IPS-NIHi7 (cell line): ENCODE measurements around the gene TMIGD1.

ENCODE experiments used
- DNase-seq: peaks from one replicate; pipeline ENCODE4 v3.0.0; 2012; ENCODE audit warnings: mixed read lengths; ENCODE audit errors: extremely low spot score

TMIGD1 gene, protein sequence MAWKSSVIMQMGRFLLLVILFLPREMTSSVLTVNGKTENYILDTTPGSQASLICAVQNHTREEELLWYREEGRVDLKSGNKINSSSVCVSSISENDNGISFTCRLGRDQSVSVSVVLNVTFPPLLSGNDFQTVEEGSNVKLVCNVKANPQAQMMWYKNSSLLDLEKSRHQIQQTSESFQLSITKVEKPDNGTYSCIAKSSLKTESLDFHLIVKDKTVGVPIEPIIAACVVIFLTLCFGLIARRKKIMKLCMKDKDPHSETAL

DNA sequence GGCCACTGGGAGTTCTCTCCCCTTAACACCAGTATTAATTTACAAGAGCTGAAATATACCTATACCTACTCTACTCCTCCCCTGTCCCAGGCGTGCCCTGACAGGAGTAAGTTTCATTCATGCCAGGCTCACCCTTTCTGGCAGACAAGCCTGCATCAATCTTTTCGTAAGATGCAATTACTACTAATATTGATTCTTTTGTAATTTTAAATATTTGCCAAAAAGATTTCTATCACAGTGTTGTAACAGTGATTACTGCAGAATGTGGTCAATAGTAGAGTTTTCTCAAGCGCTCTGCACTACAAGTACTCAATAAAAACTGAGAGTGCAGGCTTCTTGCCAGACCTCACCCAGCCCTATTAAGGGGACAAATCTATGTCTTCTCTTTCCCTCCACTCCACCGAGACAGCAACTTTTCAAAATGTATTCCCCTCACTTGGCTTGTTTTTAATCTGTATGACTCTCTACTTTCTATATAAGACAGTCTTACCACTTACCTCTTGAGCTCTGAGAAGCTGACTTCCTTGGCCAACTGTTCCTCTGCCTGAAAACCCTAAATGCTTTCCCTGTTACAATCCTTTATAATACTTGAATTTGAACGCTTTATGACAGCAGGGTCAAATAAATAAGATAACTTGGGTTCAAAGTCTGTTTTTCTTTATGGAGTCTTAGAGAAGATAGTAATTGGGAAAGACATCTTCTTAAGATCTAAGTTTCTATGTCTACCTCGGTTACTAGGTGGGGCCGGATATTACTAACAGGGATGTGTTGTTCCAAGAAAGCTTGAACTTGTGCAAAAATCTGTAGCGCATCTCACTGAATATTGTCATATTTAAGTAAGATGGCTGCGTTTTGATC lies at the start of gene TMIGD1:
TSS of gene TMIGD1 (minus strand) at position 555 of the 858 bp plus-strand sequence. CDS start 1,924 bp downstream, outside the sequence.
- DNase-seq, result no peak

DNA sequence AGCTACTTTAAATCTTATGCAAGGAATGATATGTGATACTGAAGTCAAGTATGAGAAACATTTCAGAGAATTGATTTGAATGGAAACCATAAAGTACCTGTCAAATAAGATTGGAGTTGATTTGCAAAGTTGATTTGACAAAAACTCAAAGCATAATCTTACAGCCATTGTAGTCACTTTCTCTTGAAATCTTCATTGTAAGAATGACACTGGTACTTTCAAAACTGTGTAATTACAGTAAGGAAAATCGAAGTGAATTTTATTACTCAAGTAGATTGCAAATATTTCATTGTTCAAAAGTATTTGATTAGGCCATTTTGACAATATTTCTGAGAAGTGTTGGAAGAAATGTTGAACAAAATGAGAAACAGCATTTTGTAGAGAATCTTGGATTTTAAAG lies 48.5 kb upstream of the TMIGD1 start:
- no peak for DNase-seq

DNA sequence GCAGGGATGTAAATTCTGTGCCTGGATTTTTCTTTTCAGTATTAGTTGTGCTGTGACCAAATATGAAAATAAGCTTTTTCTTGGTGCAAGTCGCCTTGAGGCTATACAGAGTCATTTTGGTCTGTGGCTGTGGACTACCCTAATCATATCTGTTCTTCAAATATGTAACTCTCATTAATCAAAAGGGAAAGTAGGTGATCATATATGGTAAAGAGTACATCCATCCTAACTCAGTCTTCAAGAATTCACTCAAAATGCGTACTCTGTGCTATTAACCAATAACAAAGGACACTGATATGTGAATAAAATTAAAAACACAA lies 47.4 kb upstream of the TMIGD1 start:
- no peak for DNase-seq

DNA sequence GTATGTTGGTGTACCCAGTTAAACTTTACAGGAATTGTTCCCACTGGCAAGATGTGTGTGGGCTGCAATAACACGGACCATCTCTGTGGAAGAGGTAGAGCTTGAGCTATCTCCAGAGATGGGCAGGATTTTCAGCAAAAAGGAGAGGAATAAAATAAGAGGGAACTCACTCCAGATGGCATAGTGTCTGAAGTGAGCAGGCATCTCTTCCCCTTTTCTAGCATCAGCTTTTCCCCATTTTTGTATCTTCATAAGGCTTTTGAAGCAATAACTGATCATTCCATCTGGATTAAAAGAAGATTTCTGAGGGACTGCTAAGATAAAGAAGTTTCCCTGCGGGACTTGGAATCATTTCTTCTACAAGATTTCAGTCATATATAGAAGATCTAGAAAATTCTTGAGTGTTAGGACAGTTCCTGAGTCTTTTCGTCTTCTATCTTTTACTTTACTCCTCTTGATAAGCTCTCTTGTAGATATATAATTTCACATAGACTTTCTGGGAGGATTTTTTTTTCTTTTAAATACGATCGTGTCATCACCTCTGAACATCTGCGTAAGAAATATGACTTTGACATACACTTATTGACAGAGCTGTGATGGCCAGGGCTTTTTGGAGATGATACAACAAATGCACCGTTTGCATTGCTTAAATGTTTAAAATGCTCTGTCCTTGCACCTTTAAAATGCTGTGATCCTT lies 46.9 kb upstream of the TMIGD1 start:
- DNase-seq, result no peak

DNA sequence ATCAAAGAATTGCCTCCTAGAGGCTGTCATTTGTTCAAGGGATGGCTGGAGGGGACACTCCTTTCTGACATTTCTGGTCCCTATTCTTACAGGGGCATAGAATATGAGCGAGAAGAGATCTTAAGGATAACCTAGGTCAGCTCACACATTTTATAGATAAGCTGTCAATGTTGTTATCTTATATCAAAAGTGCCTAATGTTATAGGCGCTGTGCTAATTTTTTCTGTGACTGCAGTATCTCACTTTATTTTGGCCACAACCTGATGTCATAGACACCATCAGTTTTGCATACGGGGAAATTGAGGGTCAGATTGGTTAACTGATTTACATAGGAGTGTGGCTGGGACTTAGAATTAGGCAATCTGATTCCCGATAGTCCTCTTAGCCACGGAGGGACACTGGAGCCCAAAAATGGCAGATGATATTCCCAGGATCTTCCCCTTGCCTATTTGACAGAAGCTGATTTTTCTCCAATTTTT lies 46.1 kb upstream of the TMIGD1 start:
- DNase-seq, result no peak

DNA sequence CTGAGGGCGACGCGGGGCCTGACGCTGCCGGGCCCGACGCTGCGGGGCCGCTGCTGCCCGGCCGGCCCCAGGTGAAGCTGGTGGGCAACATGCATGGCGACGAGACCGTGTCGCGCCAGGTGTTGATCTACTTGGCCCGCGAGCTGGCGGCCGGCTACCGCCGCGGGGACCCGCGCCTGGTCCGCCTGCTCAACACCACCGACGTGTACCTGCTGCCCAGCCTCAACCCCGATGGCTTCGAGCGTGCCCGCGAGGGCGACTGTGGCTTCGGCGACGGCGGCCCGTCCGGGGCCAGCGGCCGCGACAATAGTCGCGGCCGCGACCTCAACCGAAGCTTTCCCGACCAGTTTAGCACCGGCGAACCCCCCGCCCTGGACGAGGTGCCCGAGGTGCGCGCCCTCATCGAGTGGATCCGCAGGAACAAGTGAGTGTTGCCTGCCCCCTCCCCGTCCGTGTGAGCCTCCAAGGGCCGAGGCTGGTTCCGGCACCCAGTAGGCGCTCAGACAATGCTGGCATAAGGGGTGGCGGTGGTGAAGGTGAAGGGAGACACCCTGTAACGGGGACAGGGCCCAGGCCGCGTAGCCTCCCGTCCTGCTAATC lies 45.5 kb upstream of the TMIGD1 start:
- DNase-seq, result no peak

DNA sequence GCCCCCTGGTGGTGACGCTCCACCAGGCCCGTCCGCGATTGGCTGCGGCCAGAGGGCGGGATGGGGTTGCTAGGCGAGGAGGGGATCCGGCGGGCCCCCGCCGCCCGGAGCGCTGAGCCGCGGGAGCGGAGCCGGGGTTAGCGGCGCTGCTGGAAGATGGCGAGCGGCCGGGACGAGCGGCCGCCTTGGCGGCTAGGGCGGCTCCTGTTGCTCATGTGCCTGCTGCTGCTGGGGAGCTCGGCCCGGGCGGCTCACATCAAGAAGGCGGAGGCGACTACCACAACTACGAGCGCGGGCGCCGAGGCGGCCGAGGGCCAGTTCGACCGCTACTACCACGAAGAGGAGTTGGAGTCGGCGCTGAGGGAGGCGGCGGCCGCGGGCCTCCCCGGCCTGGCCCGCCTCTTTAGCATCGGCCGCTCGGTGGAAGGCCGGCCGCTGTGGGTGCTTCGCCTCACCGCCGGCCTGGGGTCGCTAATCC lies 45.0 kb upstream of the TMIGD1 start, which contains the start of gene CPD:
TSS of gene CPD (plus strand) at position 103 of the 478 bp plus-strand sequence. CDS start at position 157, 54 bp downstream.
- DNase-seq, result peak; percentile 99

DNA sequence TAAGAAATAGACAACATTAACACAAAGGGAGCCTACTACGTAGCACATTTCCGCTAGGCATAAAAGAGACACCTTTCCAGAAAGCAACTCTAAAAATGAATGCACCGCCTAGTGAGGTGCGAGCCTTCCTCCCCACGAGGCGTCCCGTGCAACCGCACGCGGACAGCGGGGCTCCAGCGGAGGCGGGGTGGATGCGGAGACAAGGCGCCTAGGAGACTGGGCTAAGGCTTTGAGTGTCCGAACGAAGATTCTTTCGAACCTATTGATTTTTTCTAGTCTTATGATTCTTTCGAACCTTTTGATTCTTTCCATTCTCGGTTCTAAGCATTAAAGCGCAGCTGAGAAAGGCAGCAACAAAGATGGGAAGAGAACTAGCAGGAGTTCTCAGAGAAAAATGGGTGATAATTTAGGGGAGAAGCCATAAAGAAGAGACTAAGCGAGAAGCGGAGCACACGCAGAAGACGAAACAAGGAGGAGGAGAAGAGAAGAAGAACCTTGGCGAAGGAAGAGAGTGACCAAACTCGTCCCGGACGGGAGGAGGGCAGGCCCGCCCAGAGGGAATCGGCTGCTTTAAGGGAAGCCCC lies 44.5 kb upstream of the TMIGD1 start:
- no peak for DNase-seq

DNA sequence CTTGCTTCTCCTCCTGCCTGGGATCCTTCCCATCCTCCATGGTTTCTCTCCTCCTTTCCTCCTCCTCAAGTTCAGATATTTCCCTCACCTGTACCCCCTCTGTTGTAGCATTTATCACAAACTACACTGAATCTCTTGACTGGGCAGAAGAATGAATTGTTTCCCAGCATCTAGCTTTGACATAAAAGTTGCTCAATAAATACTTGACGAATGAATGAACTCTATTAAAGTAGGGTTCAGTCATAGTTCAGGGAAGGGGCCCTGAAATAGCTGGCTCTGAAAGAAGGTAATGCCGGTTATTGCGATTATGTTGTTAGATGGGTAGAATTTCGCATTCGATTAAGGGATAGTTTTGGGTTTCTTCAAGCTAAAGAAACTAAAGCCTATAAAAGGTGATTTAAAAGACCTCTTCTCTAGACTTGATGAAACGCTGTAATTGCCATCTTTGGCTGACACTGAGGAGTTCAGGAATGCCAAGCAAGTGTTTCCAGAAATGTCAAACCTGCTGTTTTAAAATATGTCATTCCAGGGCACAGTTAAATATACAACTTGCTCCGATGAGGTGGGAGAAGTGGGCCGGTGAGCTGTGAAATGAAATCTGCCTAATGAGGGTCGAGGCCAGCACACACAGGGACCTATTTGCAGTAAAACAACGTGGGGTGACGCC lies 43.9 kb upstream of the TMIGD1 start:
- DNase-seq, result no peak

DNA sequence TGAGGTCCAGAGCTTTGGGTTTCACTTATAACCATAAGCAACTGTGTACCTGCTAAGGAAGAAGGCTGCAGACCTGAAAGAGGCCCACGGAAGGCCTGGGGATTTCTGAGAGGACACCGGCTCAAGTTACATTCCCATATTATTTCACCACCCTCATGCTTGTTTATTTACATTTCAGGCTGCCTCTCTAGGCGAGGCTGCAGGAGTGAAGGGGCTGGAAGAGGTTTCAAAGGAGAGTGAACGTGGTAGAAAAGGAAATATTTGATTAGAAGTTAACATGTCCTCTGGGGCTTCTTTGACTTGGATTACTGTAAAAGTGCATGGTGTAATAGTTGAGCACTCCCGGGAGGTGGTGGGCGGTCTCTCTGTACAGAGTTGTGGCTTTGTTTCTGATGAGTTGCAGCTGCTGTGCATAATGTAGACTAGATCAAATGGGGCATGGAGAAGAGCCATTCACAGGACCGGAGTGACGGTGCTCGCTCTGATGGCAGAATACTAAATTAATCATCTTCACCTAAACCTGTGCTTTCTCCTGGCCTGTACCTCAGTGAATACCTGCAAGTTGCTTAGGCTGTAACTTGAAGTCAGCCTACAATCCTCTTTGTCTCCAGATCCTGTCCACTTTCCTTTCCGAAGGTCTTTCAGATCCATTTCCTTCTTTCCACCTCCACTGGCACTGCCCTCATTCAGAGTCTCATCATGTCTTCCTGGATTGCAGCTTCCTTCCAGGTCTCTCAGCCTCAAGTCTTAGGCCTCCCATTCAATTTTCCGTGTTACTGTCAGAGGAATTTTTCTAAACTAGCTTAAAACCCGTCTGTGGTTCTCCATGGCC lies 43.0 kb upstream of the TMIGD1 start:
- no peak for DNase-seq

DNA sequence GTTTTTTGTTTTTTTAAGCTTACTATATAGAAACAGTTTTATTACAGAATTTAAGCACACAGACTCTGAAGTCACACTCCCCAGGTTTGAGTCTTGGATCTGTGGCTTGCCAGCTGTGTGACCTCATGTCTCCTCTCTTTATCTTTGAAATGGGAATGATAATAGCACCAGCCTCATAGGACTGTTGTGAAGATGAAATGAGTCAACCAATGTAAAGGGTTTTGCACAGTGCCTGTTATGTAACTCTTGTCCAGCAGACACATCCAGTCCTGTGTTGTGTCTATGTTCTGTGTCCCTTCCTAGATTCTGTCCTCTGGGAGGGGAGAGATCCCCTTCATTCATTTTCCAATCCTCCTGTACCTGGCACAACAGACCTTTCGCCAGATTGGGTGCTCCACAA lies 41.8 kb upstream of the TMIGD1 start:
- no peak for DNase-seq

DNA sequence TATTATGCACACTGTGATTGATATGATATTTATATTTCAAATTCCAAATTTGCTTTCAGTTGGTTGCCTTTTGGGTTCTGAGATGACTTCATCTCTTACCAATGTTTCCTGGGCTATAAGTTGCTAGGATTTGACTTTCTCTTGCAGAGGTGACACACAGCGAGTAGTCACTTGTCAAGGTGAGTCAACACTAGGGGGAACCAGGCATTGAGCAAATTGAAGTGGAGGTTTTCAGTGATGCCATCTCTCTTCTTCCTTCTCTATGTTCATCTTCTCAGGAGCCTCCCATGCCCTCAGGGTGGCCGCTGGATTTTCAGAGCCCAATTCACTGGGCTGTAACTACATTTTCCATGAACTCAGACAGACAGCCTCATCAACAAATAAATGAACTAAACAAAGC lies 38.9 kb upstream of the TMIGD1 start:
- peak; percentile 52 for DNase-seq

DNA sequence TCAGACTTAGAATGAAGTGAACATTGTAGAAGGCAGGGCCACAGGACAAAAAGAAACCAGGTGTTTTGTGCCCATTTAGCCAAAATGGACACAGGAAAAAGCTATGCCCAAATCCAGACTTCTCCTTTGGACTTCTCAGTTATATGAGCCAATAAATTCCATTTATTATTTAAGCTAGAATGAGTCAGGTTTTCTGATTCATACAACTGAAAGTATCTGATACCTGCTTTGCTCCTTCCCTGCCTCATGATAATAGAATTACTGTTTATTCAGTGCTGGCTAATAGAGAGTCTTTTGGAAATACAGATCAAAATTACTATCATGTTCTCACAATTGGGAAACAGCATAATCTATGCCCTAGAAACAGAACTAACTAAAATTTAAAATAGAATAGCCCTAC lies 36.1 kb upstream of the TMIGD1 start:
- no peak for DNase-seq

DNA sequence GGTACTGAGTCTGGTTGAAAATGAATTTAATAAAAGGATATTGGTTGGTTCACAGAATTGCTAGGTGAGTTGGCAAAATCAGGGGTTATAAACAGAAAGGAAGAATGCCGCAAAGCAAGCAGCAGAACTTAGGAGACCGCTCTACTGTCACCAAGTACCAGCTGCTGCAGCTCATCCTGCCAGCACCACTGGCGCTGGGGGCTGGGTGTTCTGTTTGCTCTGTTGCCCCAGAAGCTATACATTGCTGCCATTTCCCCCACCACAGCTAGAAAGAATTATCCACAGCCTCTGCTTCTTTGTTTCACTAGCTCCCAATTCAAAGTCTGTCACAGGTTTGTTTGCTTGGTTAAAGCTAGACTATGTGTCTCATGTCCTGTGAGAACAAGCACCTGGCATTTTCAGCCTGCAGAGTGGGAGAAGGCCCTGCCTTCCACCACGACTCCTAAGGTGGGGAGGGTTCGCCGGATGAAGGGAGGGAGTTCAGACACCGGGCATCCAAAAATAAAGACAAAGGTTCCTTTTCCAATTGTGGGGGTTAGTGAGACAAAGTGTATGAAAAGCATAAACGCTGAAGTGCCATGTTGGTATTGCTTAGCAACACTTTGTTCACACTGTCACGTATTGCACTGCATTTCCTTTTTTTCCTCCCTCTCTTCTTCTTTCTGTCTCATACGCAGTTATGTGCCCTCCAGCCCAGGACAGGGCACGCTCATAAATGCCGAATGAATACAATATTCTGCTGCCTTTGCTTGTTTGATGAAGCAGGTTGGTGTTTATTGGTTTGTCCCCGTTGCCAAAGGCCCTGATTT lies 35.3 kb upstream of the TMIGD1 start:
- no peak for DNase-seq

DNA sequence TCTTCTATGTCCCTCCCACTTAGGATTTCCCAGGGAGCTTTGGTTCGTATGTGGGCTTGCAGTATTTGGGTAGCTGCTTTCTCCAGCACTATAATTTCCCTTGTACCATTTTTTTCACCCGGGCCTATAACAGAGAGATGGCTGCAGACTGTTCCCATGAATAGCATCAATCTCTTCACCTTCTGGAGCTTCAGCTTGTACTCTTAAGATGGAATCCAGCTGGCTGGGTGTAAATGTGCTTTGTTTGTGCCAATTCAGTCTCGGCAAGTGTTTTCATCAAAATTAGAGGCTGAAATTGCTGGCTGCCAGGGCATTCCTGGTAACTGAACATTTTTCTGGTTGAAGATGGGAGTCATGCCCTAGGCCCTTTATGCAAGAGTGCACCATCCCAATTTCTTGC lies 32.7 kb upstream of the TMIGD1 start:
- DNase-seq, result no peak

DNA sequence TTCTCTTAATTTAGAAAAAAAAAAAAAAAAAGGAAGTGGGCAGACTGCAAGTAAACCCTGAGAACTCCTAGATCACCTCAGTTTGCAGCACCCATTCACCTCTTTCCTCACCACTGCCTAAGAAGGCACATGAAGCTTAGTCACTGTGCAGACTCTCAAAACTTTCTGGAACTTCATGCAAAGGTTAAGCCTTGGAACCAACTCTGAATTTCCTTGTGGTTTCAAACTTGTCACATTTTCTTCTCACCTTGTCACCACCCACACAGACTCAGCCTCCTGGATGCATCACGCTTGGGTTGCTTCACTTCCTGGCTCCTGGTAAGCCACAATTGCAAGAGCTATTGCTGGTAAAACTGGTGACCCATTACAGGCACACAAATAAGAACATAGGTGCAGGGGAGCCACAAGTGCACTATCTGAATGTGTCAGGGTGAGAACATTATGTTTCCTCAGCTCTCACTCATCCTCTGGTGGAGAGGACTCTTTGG lies 29.9 kb upstream of the TMIGD1 start:
- no peak for DNase-seq

DNA sequence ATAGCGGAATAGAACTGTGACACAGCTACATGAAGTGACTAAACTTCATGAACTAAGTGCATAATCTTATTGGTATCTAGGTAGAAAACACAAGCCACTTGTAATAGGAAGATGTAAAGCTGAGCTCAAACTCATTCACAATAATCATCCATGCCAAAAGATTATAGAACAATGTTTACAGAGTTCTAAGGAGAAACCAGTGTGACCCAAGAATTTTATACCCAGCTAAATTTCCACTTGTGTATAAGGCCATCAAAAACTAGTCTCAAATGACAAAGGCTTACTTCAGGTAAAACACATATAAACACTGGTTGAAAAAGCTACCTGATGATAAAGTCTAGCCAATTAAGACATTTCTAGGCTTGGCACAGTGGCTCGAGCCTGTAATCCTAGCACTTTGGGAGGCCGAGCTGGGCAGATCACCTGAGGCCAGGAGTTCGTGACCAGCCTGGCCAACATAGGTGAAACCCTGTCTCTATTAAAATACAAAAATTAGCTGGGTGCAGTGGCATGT lies 28.0 kb upstream of the TMIGD1 start:
- DNase-seq, result no peak

DNA sequence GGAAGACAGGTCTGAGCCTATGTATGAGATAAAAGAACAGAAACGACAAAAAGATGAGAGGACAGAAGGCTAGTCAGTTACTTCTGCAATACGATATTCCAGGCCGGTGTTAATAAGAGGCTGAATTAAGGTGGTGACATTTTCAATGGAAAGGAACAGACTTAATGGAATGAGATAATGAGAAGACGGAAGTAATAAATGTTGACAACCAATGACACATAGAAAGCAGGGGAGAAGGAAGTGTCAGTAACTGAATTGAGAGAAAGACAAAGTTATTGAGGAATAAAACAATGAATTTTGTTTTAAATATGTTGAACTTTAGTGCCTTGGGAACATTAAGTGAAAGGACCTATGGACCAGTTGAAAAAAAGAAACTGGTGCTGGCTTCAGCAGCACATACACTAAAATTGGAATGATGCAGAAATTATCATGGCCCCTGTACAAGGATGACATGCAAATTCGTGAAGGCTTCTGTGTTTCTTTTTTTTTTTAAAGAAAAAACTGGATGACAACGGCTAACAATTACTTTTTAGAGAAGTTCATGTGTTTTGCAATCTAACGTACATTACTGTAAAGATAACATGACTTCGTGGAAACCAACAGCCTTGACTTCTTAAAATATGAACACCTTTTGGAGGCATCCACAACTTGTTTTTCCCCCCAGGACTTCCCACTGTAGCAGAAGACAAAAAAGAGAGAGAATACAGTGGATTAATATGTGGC lies 26.4 kb upstream of the TMIGD1 start:
- no peak for DNase-seq
